NCI-H2196 (cell line): ENCODE measurements around the gene SH2D1B.
"Not testable (repeated sequence)": the region's sequence is repeated elsewhere in the genome, so short reads cannot be mapped to it uniquely, and the experiment has no call there.

Experiments used
- DNase-seq: peaks from one replicate; lab custom pipeline; 2025; ENCODE audit not compliant: unreplicated experiment; lab: John Stamatoyannopoulos, UW

SH2D1B gene

GRCh38 chr1:162412002-162412401 lies at the start of gene SH2D1B:
TSS of gene SH2D1B (minus strand) at chr1:162412136. CDS start at chr1:162412016, 120 bp downstream.
- DNase-seq = no peak

- DNase-seq = no peak
Measured at GRCh38 chr1:162458236-162458635, 46.3 kb upstream of the SH2D1B start.

GRCh38 chr1:162456323-162456722 lies 44.4 kb upstream of the SH2D1B start:
- DNase-seq = no peak

GRCh38 chr1:162454361-162454760 lies 42.4 kb upstream of the SH2D1B start:
- not testable (repeated sequence) for DNase-seq

- DNase-seq = no peak
Measured at GRCh38 chr1:162446946-162447345, 35.0 kb upstream of the SH2D1B start.

- no peak for DNase-seq
Measured at GRCh38 chr1:162444903-162445302, 33.0 kb upstream of the SH2D1B start.

- not testable (repeated sequence) for DNase-seq
Measured at GRCh38 chr1:162432977-162433713, 21.2 kb upstream of the SH2D1B start.

- DNase-seq = no peak
Measured at GRCh38 chr1:162430583-162430982, 18.6 kb upstream of the SH2D1B start.

- DNase-seq = no peak
Measured at GRCh38 chr1:162422662-162423375, 10.9 kb upstream of the SH2D1B start.

- DNase-seq = peak; percentile 63
Measured at GRCh38 chr1:162421258-162422164, 9.6 kb upstream of the SH2D1B start.

- no peak for DNase-seq
Measured at GRCh38 chr1:162420120-162420519, 8.2 kb upstream of the SH2D1B start.

GRCh38 chr1:162419450-162419931 lies 7.6 kb upstream of the SH2D1B start:
- DNase-seq = not testable (repeated sequence)

- DNase-seq = not testable (repeated sequence)
Measured at GRCh38 chr1:162418584-162418983, 6.6 kb upstream of the SH2D1B start.

- no peak for DNase-seq
Measured at GRCh38 chr1:162417650-162418049, 5.7 kb upstream of the SH2D1B start.

GRCh38 chr1:162416909-162417308 lies 5.0 kb upstream of the SH2D1B start:
- no peak for DNase-seq

- DNase-seq = no peak
Measured at GRCh38 chr1:162416215-162416614, 4.3 kb upstream of the SH2D1B start.

GRCh38 chr1:162407539-162407938 lies 4.4 kb downstream of the SH2D1B start:
- DNase-seq = no peak

- DNase-seq = no peak
Measured at GRCh38 chr1:162406811-162407210, 5.1 kb downstream of the SH2D1B start.

GRCh38 chr1:162405800-162406199 lies 6.1 kb downstream of the SH2D1B start:
- DNase-seq = no peak

- no peak for DNase-seq
Measured at GRCh38 chr1:162404550-162405160, 7.3 kb downstream of the SH2D1B start.
